Measurements from ENCODE around the gene CPT1A.

GRCh38 chr11:68828957-68829356, 12.8 kb downstream of the CPT1A start:
- TF ChIP-seq POLR2A (IDR thresholded peaks at IDR 0.05) (no peak), CTCF (IDR thresholded peaks at IDR 0.05) (no peak), POLR2AphosphoS5 (IDR thresholded peaks at IDR 0.05) (no peak)
